K562 (cell line): ENCODE results near the gene C10orf143. TPM values are rescaled to one million over a fixed set of nuclear protein-coding genes. Genes with fewer than 3 reads are reported as not detected.
A peak's percentile ranks its signal among the peaks of the same experiment; 100 is the strongest.

Source experiments
- CEBPB ChIP-seq: fragments of 450-650 bp; IDR thresholded peaks from 2 replicates; pipeline ENCODE4 v1.6.1; 2016; ENCODE audit warnings: missing genetic modification characterization, missing compliant biosample characterization
- CTBP1 ChIP-seq: fragments of 450-650 bp; IDR thresholded peaks from 2 replicates; pipeline ENCODE4 v1.6.1; 2016; ENCODE audit warnings: borderline replicate concordance
- DPF2 ChIP-seq: fragments of 450-650 bp; IDR thresholded peaks from 2 replicates; pipeline ENCODE4 v1.6.1; 2016
- HDAC8 ChIP-seq: fragments of 450-650 bp; IDR thresholded peaks from 2 replicates; pipeline ENCODE4 v1.6.1; 2016; ENCODE audit warnings: mild to moderate bottlenecking, missing genetic modification characterization, moderate library complexity, missing compliant biosample characterization
- KHSRP ChIP-seq: fragments of 450-650 bp; IDR thresholded peaks from 2 replicates; pipeline ENCODE4 v1.6.1; 2017
- MNT ChIP-seq, 2 experiments: fragments of 450-650 bp; conservative IDR thresholded peaks; 2 replicates each; pipeline ENCODE4 v1.6.1; 2017; ENCODE audit warnings: mild to moderate bottlenecking in 2 of 2, moderate library complexity in 2 of 2
- PATZ1 ChIP-seq: fragments of 250-450 bp; sonication (Bioruptor Pico); IDR thresholded peaks from 2 replicates; pipeline ENCODE4 v1.5.0; 2020; ENCODE audit warnings: mild to moderate bottlenecking, borderline replicate concordance
- POLR2AphosphoS5 ChIP-seq: IDR thresholded peaks from 2 replicates; pipeline ENCODE4 v1.6.1; 2011; ENCODE audit warnings: mild to moderate bottlenecking, low read depth, low read length, moderate library complexity; ENCODE audit not compliant: control insufficient read depth, insufficient read depth
- RBM15 ChIP-seq: fragments of 200-400 bp; formaldehyde crosslinking; IDR thresholded peaks from 2 replicates; pipeline ENCODE4 v1.6.1; 2018; ENCODE audit warnings: mild to moderate bottlenecking, low read length, moderate library complexity; ENCODE audit not compliant: insufficient read depth
- RBM39 ChIP-seq: fragments of 200-400 bp; formaldehyde crosslinking; optimal IDR thresholded peaks from 2 replicates; pipeline ENCODE3; 2018; ENCODE audit warnings: low read depth, low read length
- TAF9B ChIP-seq: fragments of 450-650 bp; IDR thresholded peaks from 2 replicates; pipeline ENCODE4 v1.6.1; 2018; ENCODE audit warnings: mild to moderate bottlenecking; ENCODE audit not compliant: partially characterized antibody
- TCFL5 ChIP-seq: fragments of 250-450 bp; sonication (Bioruptor Pico); conservative IDR thresholded peaks from 2 replicates; pipeline ENCODE4 v1.6.1; 2021; ENCODE audit warnings: mild to moderate bottlenecking, moderate library complexity, matching md5 sums
- ZFP30 ChIP-seq: fragments of 250-450 bp; sonication (Bioruptor Pico); IDR thresholded peaks from 2 replicates; pipeline ENCODE4 v1.8.0; 2022; ENCODE audit warnings: moderate library complexity, mild to moderate bottlenecking, inconsistent platforms, borderline replicate concordance
- ZNF12 ChIP-seq: sonication (generic); formaldehyde crosslinking; IDR thresholded peaks from 2 replicates; pipeline ENCODE4 v1.4.0; 2020; ENCODE audit warnings: mild to moderate bottlenecking, missing genetic modification reagents
- ZNF316 ChIP-seq: fragments of 450-650 bp; IDR thresholded peaks from 2 replicates; pipeline ENCODE4 v1.6.1; 2016
- ZNF41 ChIP-seq: fragments of 250-450 bp; sonication (Bioruptor Pico); conservative IDR thresholded peaks from 2 replicates; pipeline ENCODE4 v1.4.0; 2020; ENCODE audit warnings: mild to moderate bottlenecking
- polyA plus RNA-seq, 8 experiments: library from polyadenylated mRNA; depleted of rRNA in 4 of 8; stranded (reverse) in 5 of 8; unstranded in 3 of 8; fragments of >200 nt; fragmentation: Nextera tagmentation in 2 of 8; fragmentation: Illumina TruSeq in 1 of 8; extraction: Ambion mirVana in 2 of 8; extraction: Trizol in 1 of 8; gene quantifications; 2 replicates each; pipeline versions ENCODE4 v1.2.1 to v1.2.3, GENCODE V29; 2011 to 2014; ENCODE audit warnings: inconsistent platforms in 1 of 8, missing spikeins in 1 of 8
- total RNA-seq, 7 experiments: library from RNA; depleted of rRNA in 6 of 7; stranded (reverse); fragments of >200 nt in 6 of 7; fragmentation: Illumina TruSeq in 2 of 7; extraction: Trizol in 2 of 7; gene quantifications; 2 replicates each; pipeline versions ENCODE4 v1.2.1 to v1.2.3, GENCODE V29; 2011 to 2021; ENCODE audit warnings: low replicate concordance in 1 of 7
- TF ChIP-seq, protein P1 (sequence below): fragments of 450-650 bp; formaldehyde crosslinking; IDR thresholded peaks from 2 replicates; pipeline ENCODE4 v1.4.0; 2020; ENCODE audit warnings: mild to moderate bottlenecking, moderate library complexity
- TF ChIP-seq, protein P2 (sequence below): fragments of 450-650 bp; IDR thresholded peaks from 2 replicates; pipeline ENCODE4 v1.7.0; 2016; ENCODE audit warnings: borderline replicate concordance

Gene C10orf143
- total and polyA plus RNA-seq, 9 of the 15 experiments (the other 6 are each of a cell fraction or from before 2014, with no cell fraction given), result 0.07 to 0.42 (median 0.25) TPM; not detected in 2

DNA sequence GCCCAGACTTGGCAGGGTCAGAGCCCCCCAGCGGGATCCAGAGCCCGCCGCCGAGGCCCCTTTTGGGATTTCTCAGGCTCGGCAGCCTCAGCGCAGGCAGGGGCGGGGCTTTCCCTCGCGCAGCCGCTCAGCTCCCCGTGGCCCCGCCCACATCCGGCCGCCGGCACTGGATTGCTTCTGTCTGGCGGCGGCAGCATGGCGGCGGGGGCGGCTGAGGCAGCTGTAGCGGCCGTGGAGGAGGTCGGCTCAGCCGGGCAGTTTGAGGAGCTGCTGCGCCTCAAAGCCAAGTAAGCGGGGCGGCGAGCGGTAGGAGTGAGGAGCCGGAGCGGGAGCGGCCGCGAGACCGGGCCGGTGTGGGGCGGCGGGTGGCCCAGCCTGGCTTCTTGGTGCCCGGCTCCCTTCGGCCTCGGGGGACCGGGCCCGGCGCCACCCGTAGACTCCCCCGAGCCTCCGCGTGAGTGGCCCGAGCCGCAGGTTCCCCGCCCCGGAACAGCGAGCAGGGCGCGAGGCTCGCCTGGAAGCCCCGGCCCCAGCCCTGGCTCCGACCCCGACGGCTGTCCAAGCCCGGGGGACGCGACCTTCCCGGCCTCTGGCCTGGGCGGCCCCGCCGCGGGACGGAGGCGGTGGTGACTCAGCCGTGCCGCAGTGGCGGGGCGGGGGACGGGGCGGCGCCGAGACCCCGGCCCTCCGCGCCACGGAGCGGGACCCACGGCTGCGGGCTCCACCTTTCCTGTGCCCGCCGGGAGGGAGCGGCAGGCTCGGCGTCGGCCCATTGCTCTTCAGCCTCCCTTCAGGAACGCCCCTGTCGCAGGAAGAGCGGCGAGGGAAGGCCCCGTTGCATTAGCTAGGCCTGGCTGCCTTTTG, 25.8 kb upstream of the C10orf143 start, which contains the start of gene GLRX3 (continued):
- TF ChIP-seq POLR2AphosphoS5 (peak; percentile 36; the same call in 1 of the 2 replicates), ZFP30 (CRISPR knock-in tag) (no peak), DPF2 (no peak), CTBP1 (no peak), CEBPB (tag) (no peak), HDAC8 (tag) (no peak), RBM39 (no peak), RBM15 (no peak), ZNF12 (CRISPR knock-in tag) (no peak), PATZ1 (no peak), KHSRP (no peak), MNT (conservative IDR thresholded peaks at IDR 0.05) (peak; percentile 62 to 91), TAF9B (peak; percentile 81), TCFL5 (CRISPR knock-in tag) (no peak), ZNF41 (CRISPR knock-in tag) (no peak), ZNF316 (no peak)
- TF ChIP-seq, protein P1, sequence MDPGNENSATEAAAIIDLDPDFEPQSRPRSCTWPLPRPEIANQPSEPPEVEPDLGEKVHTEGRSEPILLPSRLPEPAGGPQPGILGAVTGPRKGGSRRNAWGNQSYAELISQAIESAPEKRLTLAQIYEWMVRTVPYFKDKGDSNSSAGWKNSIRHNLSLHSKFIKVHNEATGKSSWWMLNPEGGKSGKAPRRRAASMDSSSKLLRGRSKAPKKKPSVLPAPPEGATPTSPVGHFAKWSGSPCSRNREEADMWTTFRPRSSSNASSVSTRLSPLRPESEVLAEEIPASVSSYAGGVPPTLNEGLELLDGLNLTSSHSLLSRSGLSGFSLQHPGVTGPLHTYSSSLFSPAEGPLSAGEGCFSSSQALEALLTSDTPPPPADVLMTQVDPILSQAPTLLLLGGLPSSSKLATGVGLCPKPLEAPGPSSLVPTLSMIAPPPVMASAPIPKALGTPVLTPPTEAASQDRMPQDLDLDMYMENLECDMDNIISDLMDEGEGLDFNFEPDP (CRISPR knock-in tag), result no peak
- TF ChIP-seq, protein P2, sequence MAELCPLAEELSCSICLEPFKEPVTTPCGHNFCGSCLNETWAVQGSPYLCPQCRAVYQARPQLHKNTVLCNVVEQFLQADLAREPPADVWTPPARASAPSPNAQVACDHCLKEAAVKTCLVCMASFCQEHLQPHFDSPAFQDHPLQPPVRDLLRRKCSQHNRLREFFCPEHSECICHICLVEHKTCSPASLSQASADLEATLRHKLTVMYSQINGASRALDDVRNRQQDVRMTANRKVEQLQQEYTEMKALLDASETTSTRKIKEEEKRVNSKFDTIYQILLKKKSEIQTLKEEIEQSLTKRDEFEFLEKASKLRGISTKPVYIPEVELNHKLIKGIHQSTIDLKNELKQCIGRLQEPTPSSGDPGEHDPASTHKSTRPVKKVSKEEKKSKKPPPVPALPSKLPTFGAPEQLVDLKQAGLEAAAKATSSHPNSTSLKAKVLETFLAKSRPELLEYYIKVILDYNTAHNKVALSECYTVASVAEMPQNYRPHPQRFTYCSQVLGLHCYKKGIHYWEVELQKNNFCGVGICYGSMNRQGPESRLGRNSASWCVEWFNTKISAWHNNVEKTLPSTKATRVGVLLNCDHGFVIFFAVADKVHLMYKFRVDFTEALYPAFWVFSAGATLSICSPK, result no peak
